Spleen (tissue), 11 donors: Measurements from ENCODE around the gene VWA5B2. TPM values are rescaled to one million over a fixed set of nuclear protein-coding genes. Genes with fewer than 3 reads are reported as not detected.

Source experiments
- DNase-seq: peaks from one replicate; pipeline ENCODE4 v3.0.0-alpha.2; 2020
- H3K27ac ChIP-seq, 8 donors: fragments of 200-600 bp; sonication (generic) in 7 of 8; 1 replicate in 4 of 8; 2 replicates in 4 of 8; pipeline versions ENCODE4 v1.5.0 to v1.8.0; 2016 to 2021; ENCODE audit warnings: inconsistent platforms in 4 of 8, mild to moderate bottlenecking in 4 of 8, moderate library complexity in 1 of 8
- H3K27me3 ChIP-seq, 7 donors: fragments of 200-600 bp; sonication (generic) in 6 of 7; replicated peaks in 1 of 7; 1 replicate in 4 of 7; 2 replicates in 3 of 7; pipeline versions ENCODE4 v1.5.0 to v1.8.0; 2016 to 2021; ENCODE audit warnings: inconsistent platforms in 3 of 7, mild to moderate bottlenecking in 1 of 7
- H3K36me3 ChIP-seq, 6 donors: fragments of 200-600 bp; sonication (generic) in 5 of 6; 1 replicate in 4 of 6; 2 replicates in 2 of 6; pipeline versions ENCODE4 v1.5.0 to v1.8.0; 2016 to 2021; ENCODE audit warnings: inconsistent platforms in 2 of 6
- H3K4me1 ChIP-seq, 6 donors: fragments of 200-600 bp; sonication (generic) in 5 of 6; 1 replicate in 3 of 6; 2 replicates in 3 of 6; pipeline versions ENCODE4 v1.5.0 to v1.8.0; 2016 to 2021; ENCODE audit warnings: inconsistent platforms in 3 of 6
- H3K4me3 ChIP-seq, 8 donors: fragments of 200-600 bp; sonication (generic) in 7 of 8; 1 replicate in 4 of 8; 2 replicates in 4 of 8; pipeline versions ENCODE4 v1.5.0 to v1.8.0; 2016 to 2021; ENCODE audit warnings: inconsistent platforms in 4 of 8, mild to moderate bottlenecking in 4 of 8, moderate library complexity in 2 of 8
- H3K9me3 ChIP-seq, 8 donors: fragments of 200-600 bp; sonication (generic) in 7 of 8; 1 replicate in 4 of 8; 2 replicates in 4 of 8; pipeline versions ENCODE4 v1.5.0 to v1.8.0; 2016 to 2021; ENCODE audit warnings: inconsistent platforms in 4 of 8
- POLR2A ChIP-seq, 3 donors: fragments of 450-650 bp; IDR thresholded peaks; one replicate each; pipeline ENCODE4 v1.5.1; 2017; ENCODE audit warnings: antibody characterized with exemption in 3 of 3, mild to moderate bottlenecking in 1 of 3
- POLR2AphosphoS5 ChIP-seq, 3 donors: sonication (generic); formaldehyde crosslinking; IDR thresholded peaks; one replicate each; pipeline ENCODE4 v1.5.1; 2017; ENCODE audit warnings: antibody characterized with exemption in 3 of 3
- WGBS, 5 donors: extraction: QIAGEN DNeasy Blood & Tissue Kit in 3 of 5; methylation state at CpG; one replicate each; pipeline versions ENCODE4 v1.1.5 to v1.1.7; 2013 to 2018; 5-methylcytosine and 5-hydroxymethylcytosine counted together
- intact Hi-C: fragments of 100-400 bp; cut with DNase I; formaldehyde crosslinking; loops from one replicate; pipeline ENCODE4 v1.15.0; 2023; ENCODE audit warnings: low total_unique reads
- polyA plus RNA-seq, 3 donors: library from polyadenylated mRNA; stranded (reverse); fragments of 200-250 nt; gene quantifications; one replicate each; pipeline ENCODE4 v1.2.1, GENCODE V29; 2013
- total RNA-seq, 7 donors: library from RNA; depleted of rRNA in 3 of 7; stranded (reverse); fragments of >200 nt in 3 of 7; fragmentation: NEBNext Ultra II Directional in 4 of 7; extraction: Animal tissue kit (Norgen Biotek cat#: 25700) in 4 of 7; gene quantifications; one replicate each; pipeline versions ENCODE4 v1.1.0 to v1.2.1, GENCODE V29; 2016 to 2021
- TF ChIP-seq, protein P1 (sequence below), 11 experiments: fragments of 200-600 bp in 7 of 11; fragments of 450-650 bp in 4 of 11; sonication (generic) in 4 of 11; IDR thresholded peaks in 8 of 11; conservative IDR thresholded peaks in 3 of 11; 1 replicate in 7 of 11; 2 replicates in 4 of 11; pipeline versions ENCODE4 v1.4.0 to v1.8.0; 2016 to 2021; ENCODE audit warnings: antibody characterized with exemption in 11 of 11, inconsistent platforms in 4 of 11, mild to moderate bottlenecking in 1 of 11
- donor health status: healthy with polysubstance abuse.
- donor health status: DM: no; HTN: no; CAD: no; lungs with moderate emphysema.
- donor health status: DM: no; HTN: no; CAD: no.
- donor health status: Bipolar disorder and iron deficiency.
- donor health status: healthy.
- donor health status: DM: no; HTN: no; CAD: no.
- donor health status: DM: yes; HTN: yes; CAD: no.

VWA5B2 gene
- total and polyA plus RNA-seq, 10 donors = 0.02 to 0.68 (median 0.08) TPM; not detected in 5

DNA sequence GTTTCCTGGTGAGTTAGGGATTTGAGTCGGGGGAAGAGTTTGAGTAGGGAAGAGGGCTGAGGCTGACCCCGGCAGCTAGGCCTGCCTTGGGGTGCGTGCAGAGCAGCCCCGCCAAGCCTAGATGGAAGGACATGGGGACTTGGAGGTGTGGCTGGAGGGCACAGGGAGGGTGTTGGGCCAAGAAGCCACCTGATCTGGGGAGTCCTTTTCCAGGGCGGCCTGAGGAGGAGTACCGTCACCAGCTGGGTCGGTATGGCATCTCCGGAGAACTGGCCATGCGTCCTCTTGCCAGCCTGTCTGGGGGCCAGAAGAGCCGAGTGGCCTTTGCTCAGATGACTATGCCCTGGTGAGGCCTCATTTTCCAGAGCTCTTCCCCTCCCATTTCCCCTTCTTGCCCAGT, 36.5 kb upstream of the VWA5B2 start:
- DNase-seq = no peak
- Histone ChIP-seq H3K9me3 (no peaks in the 10 kb centered on the region), H3K36me3 (peaks cover 4 to 90% (median 81%) of the 10 kb centered on the region in 6 donors), H3K4me1 (peaks cover 0 to 22% (median 8%) of the 10 kb centered on the region in 6 donors), H3K27ac (no peak overlapping the region), H3K4me3 (no peak overlapping the region), H3K27me3 (no peaks in the 10 kb centered on the region)
- intact Hi-C loops = no loop called here
- TF ChIP-seq POLR2AphosphoS5 (IDR thresholded peaks at IDR 0.05) = no peak
- TF ChIP-seq POLR2A (IDR thresholded peaks at IDR 0.05) = no peak
- TF ChIP-seq, protein P1, sequence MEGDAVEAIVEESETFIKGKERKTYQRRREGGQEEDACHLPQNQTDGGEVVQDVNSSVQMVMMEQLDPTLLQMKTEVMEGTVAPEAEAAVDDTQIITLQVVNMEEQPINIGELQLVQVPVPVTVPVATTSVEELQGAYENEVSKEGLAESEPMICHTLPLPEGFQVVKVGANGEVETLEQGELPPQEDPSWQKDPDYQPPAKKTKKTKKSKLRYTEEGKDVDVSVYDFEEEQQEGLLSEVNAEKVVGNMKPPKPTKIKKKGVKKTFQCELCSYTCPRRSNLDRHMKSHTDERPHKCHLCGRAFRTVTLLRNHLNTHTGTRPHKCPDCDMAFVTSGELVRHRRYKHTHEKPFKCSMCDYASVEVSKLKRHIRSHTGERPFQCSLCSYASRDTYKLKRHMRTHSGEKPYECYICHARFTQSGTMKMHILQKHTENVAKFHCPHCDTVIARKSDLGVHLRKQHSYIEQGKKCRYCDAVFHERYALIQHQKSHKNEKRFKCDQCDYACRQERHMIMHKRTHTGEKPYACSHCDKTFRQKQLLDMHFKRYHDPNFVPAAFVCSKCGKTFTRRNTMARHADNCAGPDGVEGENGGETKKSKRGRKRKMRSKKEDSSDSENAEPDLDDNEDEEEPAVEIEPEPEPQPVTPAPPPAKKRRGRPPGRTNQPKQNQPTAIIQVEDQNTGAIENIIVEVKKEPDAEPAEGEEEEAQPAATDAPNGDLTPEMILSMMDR (IDR thresholded peaks at IDR 0.05 in 8 of 11, conservative IDR thresholded peaks at IDR 0.05 in 3 of 11) = no peak
- WGBS, 5 donors = 96 to 100% (median 98%) methylated on average over 6 to 10 of the region's 10 CpGs

GRCh38 chr3:184193991-184194539, 35.3 kb upstream of the VWA5B2 start:
- TF ChIP-seq, protein P1 (IDR thresholded peaks at IDR 0.05 in 8 of 11, conservative IDR thresholded peaks at IDR 0.05 in 3 of 11) = no peak
- TF ChIP-seq POLR2AphosphoS5 (IDR thresholded peaks at IDR 0.05) (no peak), POLR2A (IDR thresholded peaks at IDR 0.05) (no peak)
- 80 to 95% (median 86%) methylated on average over 5 to 9 of the region's 9 CpGs for WGBS, 5 donors
- Histone ChIP-seq H3K36me3 (peaks cover 4 to 78% (median 70%) of the 10 kb centered on the region in 6 donors), H3K4me1 (peaks cover 0 to 10% (median 0%) of the 10 kb centered on the region in 6 donors), H3K9me3 (no peaks in the 10 kb centered on the region), H3K4me3 (no peak overlapping the region), H3K27me3 (no peaks in the 10 kb centered on the region), H3K27ac (no peak overlapping the region)
- DNase-seq = no peak
- intact Hi-C loops = no loop called here

- no peak overlapping the region for H3K4me3 ChIP-seq
- H3K36me3 ChIP-seq = peaks cover 4 to 53% (median 46%) of the 10 kb centered on the region in 6 donors
- no peak overlapping the region for H3K27ac ChIP-seq
- H3K9me3 ChIP-seq = no peaks in the 10 kb centered on the region
- H3K27me3 ChIP-seq = no peaks in the 10 kb centered on the region
- TF ChIP-seq, protein P1 (IDR thresholded peaks at IDR 0.05 in 8 of 11, conservative IDR thresholded peaks at IDR 0.05 in 3 of 11) = no peak
- TF ChIP-seq POLR2A (IDR thresholded peaks at IDR 0.05) = no peak
- TF ChIP-seq POLR2AphosphoS5 (IDR thresholded peaks at IDR 0.05) = no peak
- H3K4me1 ChIP-seq = no peaks in the 10 kb centered on the region
- 85 to 100% (median 90%) methylated on average over 2 to 6 of the region's 6 CpGs for whole genome bisulfite sequencing, 5 donors
- no peak for DNase-seq
- intact Hi-C loops = no loop called here
Observed at GRCh38 chr3:184196536-184196935, 32.8 kb upstream of the VWA5B2 start.

GRCh38 chr3:184198509-184198908, 30.9 kb upstream of the VWA5B2 start:
- no peak for TF ChIP-seq POLR2A (IDR thresholded peaks at IDR 0.05)
- TF ChIP-seq, protein P1 (IDR thresholded peaks at IDR 0.05 in 8 of 11, conservative IDR thresholded peaks at IDR 0.05 in 3 of 11) = no peak
- TF ChIP-seq POLR2AphosphoS5 (IDR thresholded peaks at IDR 0.05) = no peak
- 88 to 95% (median 91%) methylated on average over 9 of the region's 9 CpGs for WGBS, 5 donors
- intact Hi-C loops = no loop called here
- Histone ChIP-seq H3K4me1 (no peaks in the 10 kb centered on the region), H3K27me3 (no peaks in the 10 kb centered on the region), H3K27ac (no peak overlapping the region), H3K4me3 (no peak overlapping the region), H3K9me3 (no peaks in the 10 kb centered on the region), H3K36me3 (peaks cover 4 to 34% (median 27%) of the 10 kb centered on the region in 6 donors)
- no peak for DNase-seq
